Fibroblast of villous mesenchyme (primary cell): ENCODE data around the gene COX17. TPM values are rescaled to one million over a fixed set of nuclear protein-coding genes. Genes with fewer than 3 reads are reported as not detected.

Source experiments
- DNase-seq: peaks from one replicate; pipeline ENCODE4 v3.0.0-alpha.2; 2010; ENCODE audit warnings: low read depth
- H3K4me3 ChIP-seq: 2 replicates; pipeline ENCODE4 v1.5.1; 2011; ENCODE audit warnings: low read depth, mild to moderate bottlenecking, low read length
- total RNA-seq: library from RNA; depleted of rRNA; stranded (reverse); fragments of >200 nt; gene quantifications from 2 replicates; pipeline ENCODE4 v1.2.3, GENCODE V29; 2012
- TF ChIP-seq, protein P1 (sequence below): IDR thresholded peaks from 2 replicates; pipeline ENCODE4 v1.5.1; 2012; ENCODE audit warnings: low read depth, mild to moderate bottlenecking, low read length; ENCODE audit not compliant: insufficient read depth

Gene COX17
- total RNA-seq, 1 donor = 10.8 TPM

GRCh38 chr3:119703820-119704531, 26.8 kb upstream of the COX17 start:
- peak; percentile 59 for DNase-seq
- no peak overlapping the region for H3K4me3 ChIP-seq
- TF ChIP-seq, protein P1, sequence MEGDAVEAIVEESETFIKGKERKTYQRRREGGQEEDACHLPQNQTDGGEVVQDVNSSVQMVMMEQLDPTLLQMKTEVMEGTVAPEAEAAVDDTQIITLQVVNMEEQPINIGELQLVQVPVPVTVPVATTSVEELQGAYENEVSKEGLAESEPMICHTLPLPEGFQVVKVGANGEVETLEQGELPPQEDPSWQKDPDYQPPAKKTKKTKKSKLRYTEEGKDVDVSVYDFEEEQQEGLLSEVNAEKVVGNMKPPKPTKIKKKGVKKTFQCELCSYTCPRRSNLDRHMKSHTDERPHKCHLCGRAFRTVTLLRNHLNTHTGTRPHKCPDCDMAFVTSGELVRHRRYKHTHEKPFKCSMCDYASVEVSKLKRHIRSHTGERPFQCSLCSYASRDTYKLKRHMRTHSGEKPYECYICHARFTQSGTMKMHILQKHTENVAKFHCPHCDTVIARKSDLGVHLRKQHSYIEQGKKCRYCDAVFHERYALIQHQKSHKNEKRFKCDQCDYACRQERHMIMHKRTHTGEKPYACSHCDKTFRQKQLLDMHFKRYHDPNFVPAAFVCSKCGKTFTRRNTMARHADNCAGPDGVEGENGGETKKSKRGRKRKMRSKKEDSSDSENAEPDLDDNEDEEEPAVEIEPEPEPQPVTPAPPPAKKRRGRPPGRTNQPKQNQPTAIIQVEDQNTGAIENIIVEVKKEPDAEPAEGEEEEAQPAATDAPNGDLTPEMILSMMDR = no peak

GRCh38 chr3:119702530-119703527, 25.6 kb upstream of the COX17 start, which contains the start of gene CFAP91:
CFAP91 (plus strand) TSS chr3:119703022; CDS start chr3:119703099, 77 bp downstream.
- DNase-seq = peak; percentile 94
- peak within 1 kb of the TSS; percentile 57 for H3K4me3 ChIP-seq
- TF ChIP-seq, protein P1 = no peak

DNA sequence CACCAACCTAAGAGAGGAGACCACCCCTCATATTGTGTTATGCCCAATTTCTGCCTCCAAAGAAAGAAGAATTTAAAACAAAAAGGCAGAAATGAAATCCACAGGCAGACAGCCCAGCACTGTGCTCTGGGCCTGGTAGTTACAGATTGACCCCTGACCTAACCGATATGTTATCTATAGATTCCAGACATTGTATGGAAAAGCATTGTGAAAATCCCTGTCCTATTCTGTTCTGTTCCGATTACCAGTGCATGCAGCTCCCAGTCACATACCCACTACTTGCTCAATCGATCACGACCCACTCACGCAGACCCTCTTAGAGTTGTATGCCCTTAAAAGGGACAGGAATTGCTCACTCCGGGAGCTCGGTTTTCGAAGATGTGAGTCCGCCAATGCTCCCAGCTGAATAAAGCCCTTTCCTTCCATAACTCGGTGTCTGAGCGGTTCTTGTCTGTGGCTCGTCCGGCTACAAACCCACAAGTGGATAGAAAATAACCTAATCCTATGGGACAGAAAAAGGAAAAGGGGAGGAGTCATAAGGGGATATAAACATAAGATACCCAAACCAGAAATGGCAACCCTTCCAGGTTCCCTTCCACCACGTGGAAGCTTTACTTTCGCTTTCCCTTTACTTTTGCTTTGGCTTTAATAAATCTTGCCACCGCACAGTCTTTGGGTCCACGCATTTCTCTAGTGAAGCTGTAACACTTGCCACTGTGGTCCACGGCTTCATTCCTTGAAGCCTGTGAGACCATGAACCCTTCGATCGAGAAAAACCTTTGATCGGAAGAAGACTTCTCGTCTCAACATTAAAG, 23.9 kb upstream of the COX17 start:
- DNase-seq = no peak
- no peak overlapping the region for H3K4me3 ChIP-seq
- TF ChIP-seq, protein P1 = no peak

DNA sequence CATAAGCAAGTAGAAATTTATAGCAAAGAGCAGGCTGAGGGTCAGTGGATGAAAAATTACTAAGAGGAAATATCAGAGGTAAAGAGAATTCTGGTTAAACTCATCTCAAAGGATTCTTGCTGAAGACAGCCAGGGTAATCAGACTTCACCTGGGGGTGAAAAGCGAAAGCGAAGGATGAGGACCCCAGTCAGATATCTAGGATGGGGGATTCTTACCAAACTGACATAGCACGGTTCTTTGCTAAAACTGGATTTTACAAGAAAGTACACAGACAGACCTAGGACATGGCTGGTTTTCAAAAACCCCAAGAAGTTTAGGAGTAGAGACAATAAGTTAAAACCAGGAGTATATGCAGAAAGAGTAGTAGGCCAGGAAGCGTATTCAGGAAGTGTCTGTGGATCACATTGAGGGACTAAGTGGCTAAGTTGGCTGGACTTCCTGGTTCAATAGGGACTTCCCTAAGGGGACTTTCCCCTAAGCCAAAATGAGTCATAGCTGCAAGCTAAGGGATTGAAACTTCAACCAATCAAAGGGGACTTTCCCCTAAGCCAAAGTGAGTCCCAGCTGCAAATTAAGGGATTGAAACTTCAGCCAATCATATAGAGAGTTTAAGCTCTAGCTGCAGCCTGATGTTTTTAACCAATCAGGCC, 23.2 kb upstream of the COX17 start:
- no peak overlapping the region for H3K4me3 ChIP-seq
- DNase-seq = peak; percentile 3
- TF ChIP-seq, protein P1 = no peak

DNA sequence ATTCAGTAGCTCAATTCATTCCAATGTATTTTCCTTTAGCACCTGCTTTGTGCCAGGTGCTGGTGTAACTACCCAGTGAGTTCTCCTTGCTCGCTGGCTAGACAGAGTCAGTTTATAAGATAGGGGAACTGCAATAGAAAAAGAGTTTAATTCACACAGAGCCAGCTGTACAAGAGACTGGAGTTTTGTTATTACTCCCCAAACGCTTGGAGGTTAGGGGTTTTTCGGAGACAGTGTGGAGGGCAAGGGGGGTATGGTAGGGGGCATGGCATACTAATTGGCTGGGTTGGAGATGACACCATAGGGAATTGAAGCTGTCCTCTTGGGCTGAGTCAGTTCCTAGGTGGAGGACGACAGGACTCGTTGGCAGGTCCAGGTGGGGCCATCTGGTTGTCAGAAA, 20.2 kb upstream of the COX17 start:
- no peak overlapping the region for H3K4me3 ChIP-seq
- DNase-seq = no peak

More for the DNA sequence above, 20.2 kb upstream of the COX17 start:
- TF ChIP-seq, protein P1 = no peak
